Islet precursor cell (in vitro differentiated cells): ENCODE measurements around the gene PTH2R.
A peak's percentile ranks its signal among the peaks of the same experiment; 100 is the strongest.
"Not testable (repeated sequence)": the region's sequence is repeated elsewhere in the genome, so short reads cannot be mapped to it uniquely, and the experiment has no call there.

Experiments used
- DNase-seq: peaks from one replicate; pipeline ENCODE4 v3.0.0-alpha.2; 2018

The PTH2R gene

GRCh38 chr2:208392300-208392699, 14.3 kb upstream of the PTH2R start:
- DNase-seq, result no peak

- DNase-seq, result not testable (repeated sequence)
These were observed 9.8 kb upstream of the PTH2R start for GRCh38 chr2:208396796-208397195.

GRCh38 chr2:208399201-208399600, 7.4 kb upstream of the PTH2R start:
- peak; percentile 55 for DNase-seq

GRCh38 chr2:208407667-208408066, 1.1 kb downstream of the PTH2R start:
- DNase-seq, result no peak

GRCh38 chr2:208413931-208414330, 7.3 kb downstream of the PTH2R start:
- no peak for DNase-seq

- DNase-seq, result no peak
These were observed 8.7 kb downstream of the PTH2R start for GRCh38 chr2:208415255-208415654.

- no peak for DNase-seq
These were observed 9.3 kb downstream of the PTH2R start for GRCh38 chr2:208415897-208416296.

GRCh38 chr2:208426412-208427045, 19.9 kb downstream of the PTH2R start:
- DNase-seq, result no peak

GRCh38 chr2:208437755-208438154, 31.2 kb downstream of the PTH2R start:
- DNase-seq, result no peak

GRCh38 chr2:208440716-208441115, 34.1 kb downstream of the PTH2R start:
- DNase-seq, result no peak

GRCh38 chr2:208441951-208442350, 35.4 kb downstream of the PTH2R start:
- DNase-seq, result no peak

GRCh38 chr2:208447447-208447846, 40.9 kb downstream of the PTH2R start:
- DNase-seq, result not testable (repeated sequence)

GRCh38 chr2:208451061-208451460, 44.5 kb downstream of the PTH2R start:
- DNase-seq, result no peak

- DNase-seq, result no peak
These were observed 48.3 kb downstream of the PTH2R start for GRCh38 chr2:208454861-208455260.

GRCh38 chr2:208463721-208464120, 57.1 kb downstream of the PTH2R start:
- DNase-seq, result no peak

- DNase-seq, result no peak
These were observed 57.6 kb downstream of the PTH2R start for GRCh38 chr2:208464205-208464604.

- peak; percentile 70 for DNase-seq
These were observed 59.7 kb downstream of the PTH2R start for GRCh38 chr2:208466151-208466919.

GRCh38 chr2:208466920-208467298, 60.3 kb downstream of the PTH2R start:
- DNase-seq, result no peak

GRCh38 chr2:208467564-208467963, 61.0 kb downstream of the PTH2R start:
- no peak for DNase-seq

- no peak for DNase-seq
These were observed 71.1 kb downstream of the PTH2R start for GRCh38 chr2:208477741-208478140.

- no peak for DNase-seq
These were observed 72.8 kb downstream of the PTH2R start for GRCh38 chr2:208479342-208479741.

- not testable (repeated sequence) for DNase-seq
These were observed 75.4 kb downstream of the PTH2R start for GRCh38 chr2:208481945-208482344.

GRCh38 chr2:208482453-208483015, 75.9 kb downstream of the PTH2R start:
- DNase-seq, result not testable (repeated sequence)

GRCh38 chr2:208485390-208485789, 78.8 kb downstream of the PTH2R start:
- DNase-seq, result no peak
